DND-41 (cell line): ENCODE measurements around the gene LRRC47.

Experiments
- CTCF ChIP-seq: IDR thresholded peaks from 2 replicates; pipeline ENCODE4 v1.5.1; 2012; ENCODE audit warnings: borderline replicate concordance, low read length, moderate library complexity, mild to moderate bottlenecking; ENCODE audit not compliant: poor library complexity, severe bottlenecking; ENCODE audit errors: extremely low read depth
- EZH2 ChIP-seq: IDR thresholded peaks from 3 replicates; pipeline ENCODE4 v1.6.1; 2012; ENCODE audit warnings: borderline replicate concordance, low read depth, mild to moderate bottlenecking, moderate library complexity, low read length, inconsistent platforms; ENCODE audit not compliant: severe bottlenecking

GRCh38 chr1:3771108-3772026 lies 24.9 kb downstream of the LRRC47 start:
- TF ChIP-seq EZH2 (no peak), CTCF (no peak)
